GM12875 (cell line): ENCODE data around the gene HSD17B12.

Experiments
- H3K4me3 ChIP-seq: one replicate; pipeline ENCODE4 v1.5.1; 2011; ENCODE audit warnings: low read depth, low read length, control low read depth
- TF ChIP-seq, protein P1 (sequence below): IDR thresholded peaks from 2 replicates; pipeline ENCODE4 v1.5.1; 2011; ENCODE audit warnings: low read depth, mild to moderate bottlenecking, control low read depth, inconsistent platforms, low read length, moderate library complexity, borderline replicate concordance; ENCODE audit not compliant: insufficient read depth

Gene HSD17B12

DNA sequence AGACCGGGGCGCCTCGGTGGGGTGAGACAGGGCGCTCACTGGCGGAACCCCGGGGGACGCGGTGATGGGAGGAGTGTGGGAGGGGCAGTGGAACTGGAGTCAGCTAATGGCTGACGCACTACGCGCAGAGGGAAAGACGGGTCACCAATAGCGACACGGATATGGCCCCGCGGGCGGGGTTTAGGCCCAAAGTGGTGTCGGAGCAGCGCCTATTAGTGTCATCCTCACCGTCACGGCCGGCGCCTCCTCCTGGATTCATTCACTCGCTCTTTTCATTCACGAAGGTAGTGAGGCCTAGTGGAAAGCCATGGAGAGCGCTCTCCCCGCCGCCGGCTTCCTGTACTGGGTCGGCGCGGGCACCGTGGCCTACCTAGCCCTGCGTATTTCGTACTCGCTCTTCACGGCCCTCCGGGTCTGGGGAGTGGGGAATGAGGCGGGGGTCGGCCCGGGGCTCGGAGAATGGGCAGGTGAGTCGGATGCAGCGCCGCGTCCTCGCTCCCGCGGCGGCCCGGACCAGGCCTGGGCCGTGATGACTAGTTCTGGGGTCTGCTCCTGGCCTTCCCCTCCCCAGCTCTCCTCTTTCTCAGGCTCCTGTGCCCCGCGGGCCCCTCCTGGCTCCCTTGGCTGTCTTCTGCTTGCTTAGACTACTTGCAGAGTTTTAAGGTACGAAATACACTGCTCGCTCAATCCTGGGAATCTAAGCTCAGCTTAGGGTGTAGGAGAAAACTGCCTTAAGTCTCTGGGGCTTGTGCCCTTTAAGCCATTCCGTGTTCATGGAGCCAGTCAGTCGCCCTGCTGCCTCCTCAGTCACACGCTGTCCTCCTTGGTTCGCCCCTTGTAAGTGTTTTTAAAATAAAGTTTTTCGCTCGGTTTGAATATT lies at the start of gene HSD17B12:
TSS of gene HSD17B12 (plus strand) at position 218 of the 880 bp plus-strand sequence. CDS start at position 308, 90 bp downstream.
- peak within 1 kb of the TSS; percentile 77 for H3K4me3 ChIP-seq
- TF ChIP-seq, protein P1, sequence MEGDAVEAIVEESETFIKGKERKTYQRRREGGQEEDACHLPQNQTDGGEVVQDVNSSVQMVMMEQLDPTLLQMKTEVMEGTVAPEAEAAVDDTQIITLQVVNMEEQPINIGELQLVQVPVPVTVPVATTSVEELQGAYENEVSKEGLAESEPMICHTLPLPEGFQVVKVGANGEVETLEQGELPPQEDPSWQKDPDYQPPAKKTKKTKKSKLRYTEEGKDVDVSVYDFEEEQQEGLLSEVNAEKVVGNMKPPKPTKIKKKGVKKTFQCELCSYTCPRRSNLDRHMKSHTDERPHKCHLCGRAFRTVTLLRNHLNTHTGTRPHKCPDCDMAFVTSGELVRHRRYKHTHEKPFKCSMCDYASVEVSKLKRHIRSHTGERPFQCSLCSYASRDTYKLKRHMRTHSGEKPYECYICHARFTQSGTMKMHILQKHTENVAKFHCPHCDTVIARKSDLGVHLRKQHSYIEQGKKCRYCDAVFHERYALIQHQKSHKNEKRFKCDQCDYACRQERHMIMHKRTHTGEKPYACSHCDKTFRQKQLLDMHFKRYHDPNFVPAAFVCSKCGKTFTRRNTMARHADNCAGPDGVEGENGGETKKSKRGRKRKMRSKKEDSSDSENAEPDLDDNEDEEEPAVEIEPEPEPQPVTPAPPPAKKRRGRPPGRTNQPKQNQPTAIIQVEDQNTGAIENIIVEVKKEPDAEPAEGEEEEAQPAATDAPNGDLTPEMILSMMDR = no peak

DNA sequence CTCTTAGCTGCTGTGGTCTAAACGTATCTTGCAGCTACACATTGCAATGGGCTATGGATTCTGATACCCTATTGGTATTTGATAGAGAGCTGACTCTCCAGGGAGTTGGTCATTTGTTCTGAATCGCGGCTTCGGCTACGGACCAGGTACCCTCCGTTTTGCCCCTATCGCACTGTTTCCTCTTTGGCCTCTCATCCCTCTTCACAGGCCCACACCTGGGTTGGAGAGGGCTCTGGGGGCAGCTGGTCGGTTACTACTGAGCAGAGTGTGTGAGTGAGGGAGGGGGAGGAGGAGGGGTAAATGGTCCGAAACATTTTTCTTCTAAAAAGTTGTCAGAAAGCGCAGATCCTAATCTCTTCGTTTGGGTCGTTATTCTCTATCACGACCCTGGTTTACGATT lies 48.8 kb upstream of the HSD17B12 start:
- TF ChIP-seq, protein P1 = no peak
- H3K4me3 ChIP-seq = no peak overlapping the region

GRCh38 chr11:43632181-43632580 lies 48.4 kb upstream of the HSD17B12 start:
- TF ChIP-seq, protein P1 = no peak

GRCh38 chr11:43638717-43639116 lies 41.8 kb upstream of the HSD17B12 start:
- H3K4me3 ChIP-seq = no peak overlapping the region
- TF ChIP-seq, protein P1 = no peak

More at GRCh38 chr11:43632181-43632580, 48.4 kb upstream of the HSD17B12 start:
- no peak overlapping the region for H3K4me3 ChIP-seq

GRCh38 chr11:43639224-43639623 lies 41.3 kb upstream of the HSD17B12 start:
- TF ChIP-seq, protein P1 = no peak
- H3K4me3 ChIP-seq = no peak overlapping the region

DNA sequence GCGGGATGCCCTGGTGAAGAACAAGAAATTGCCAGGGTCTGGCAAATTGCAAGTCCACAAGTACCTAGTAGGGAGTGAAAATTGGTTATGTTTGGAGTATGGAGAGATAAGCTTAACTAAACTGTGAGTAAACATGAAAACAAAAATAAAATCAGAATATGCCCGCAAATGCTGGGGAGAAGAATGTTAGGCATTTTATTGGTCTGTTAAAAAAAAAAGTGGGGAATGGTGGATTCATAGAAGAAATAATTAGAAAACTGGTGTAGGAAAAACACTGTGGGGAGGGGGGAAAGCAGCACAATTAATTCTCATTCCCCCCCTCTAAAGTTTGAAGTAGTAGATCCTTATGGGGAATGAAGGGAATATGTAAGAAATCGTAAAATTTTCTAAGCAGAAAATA lies 40.6 kb upstream of the HSD17B12 start:
- H3K4me3 ChIP-seq = no peak overlapping the region
- TF ChIP-seq, protein P1 = no peak
